Keratinocyte (primary cell): Measurements from ENCODE around the gene RGSL1. TPM values are rescaled to one million over a fixed set of nuclear protein-coding genes. Genes with fewer than 3 reads are reported as not detected.
A peak's percentile ranks its signal among the peaks of the same experiment; 100 is the strongest.

Experiments used
- DNase-seq: peaks from one replicate; pipeline ENCODE4 v3.0.0-alpha.2; 2011; ENCODE audit warnings: low read depth, missing footprints, low spot score
- FAIRE-seq: peaks from 2 replicates; lab custom pipeline; 2011; peaks lifted over from hg19 to GRCh38; lab: Jason Lieb, UNC
- H2AFZ ChIP-seq: 2 replicates; pipeline ENCODE4 v1.6.0; 2012; ENCODE audit warnings: low read length, control low read depth, inconsistent platforms; ENCODE audit not compliant: control insufficient read depth
- H3K27ac ChIP-seq: 2 replicates; pipeline ENCODE4 v1.5.1; 2011; ENCODE audit warnings: low read length; ENCODE audit not compliant: control insufficient read depth, insufficient read depth
- H3K27me3 ChIP-seq: 3 replicates; pipeline ENCODE4 v1.6.0; 2011; ENCODE audit warnings: low read length; ENCODE audit not compliant: control insufficient read depth, insufficient read depth; ENCODE audit errors: extremely low read depth
- H3K36me3 ChIP-seq, 2 experiments: 2 replicates in 1 of 2; 3 replicates in 1 of 2; pipeline ENCODE4 v1.5.1; 2011; ENCODE audit warnings: low read length in 2 of 2, mild to moderate bottlenecking in 1 of 2; ENCODE audit not compliant: control insufficient read depth in 2 of 2, insufficient read depth in 2 of 2; ENCODE audit errors: extremely low read depth in 1 of 2
- H3K4me1 ChIP-seq: 3 replicates; pipeline ENCODE4 v1.5.1; 2011; ENCODE audit warnings: low read length; ENCODE audit not compliant: control insufficient read depth, insufficient read depth; ENCODE audit errors: extremely low read depth
- H3K4me2 ChIP-seq: 3 replicates; pipeline ENCODE4 v1.6.0; 2011; ENCODE audit warnings: low read depth, low read length; ENCODE audit not compliant: control insufficient read depth, insufficient read depth; ENCODE audit errors: extremely low read depth
- H3K4me3 ChIP-seq, 3 experiments: fragments of 200-600 bp in 1 of 3; sonication (generic) in 1 of 3; 2 replicates in 2 of 3; 3 replicates in 1 of 3; pipeline ENCODE4 v1.5.1; 2011 to 2016; ENCODE audit warnings: low read length in 3 of 3, mild to moderate bottlenecking in 3 of 3, control low read depth in 2 of 3, inconsistent platforms in 1 of 3, low read depth in 1 of 3, mixed read lengths in 1 of 3, mixed run types in 1 of 3, moderate library complexity in 1 of 3; ENCODE audit not compliant: control insufficient read depth in 2 of 3, insufficient read depth in 2 of 3; ENCODE audit errors: extremely low read depth in 1 of 3
- H3K79me2 ChIP-seq: 2 replicates; pipeline ENCODE4 v1.6.0; 2012; ENCODE audit warnings: low read length; ENCODE audit not compliant: control insufficient read depth, insufficient read depth
- H3K9ac ChIP-seq: 3 replicates; pipeline ENCODE4 v1.6.0; 2011; ENCODE audit warnings: low read length; ENCODE audit not compliant: control insufficient read depth, insufficient read depth; ENCODE audit errors: extremely low read depth
- H3K9me1 ChIP-seq: 3 replicates; pipeline ENCODE4 v1.6.0; 2011; ENCODE audit warnings: low read length; ENCODE audit not compliant: control insufficient read depth, insufficient read depth; ENCODE audit errors: extremely low read depth
- H3K9me3 ChIP-seq: 2 replicates; pipeline ENCODE4 v1.5.1; 2012; ENCODE audit warnings: low read depth, low read length; ENCODE audit not compliant: control insufficient read depth
- H4K20me1 ChIP-seq: 3 replicates; pipeline ENCODE4 v1.6.0; 2011; ENCODE audit warnings: low read length; ENCODE audit not compliant: control insufficient read depth, insufficient read depth; ENCODE audit errors: extremely low read depth
- CTCF ChIP-seq, 3 experiments: IDR thresholded peaks in 1 of 3; conservative IDR thresholded peaks in 1 of 3; optimal IDR thresholded peaks in 1 of 3; 2 replicates in 2 of 3; 3 replicates in 1 of 3; pipeline versions ENCODE3 to v1.5.1; 2011; ENCODE audit warnings: low read length in 3 of 3, mild to moderate bottlenecking in 3 of 3, moderate library complexity in 2 of 3, control low read depth in 1 of 3, inconsistent platforms in 1 of 3; ENCODE audit not compliant: insufficient read depth in 2 of 3; ENCODE audit errors: extremely low read depth in 1 of 3
- EZH2 ChIP-seq: IDR thresholded peaks from one replicate; pipeline ENCODE4 v1.6.1; 2012; ENCODE audit warnings: inconsistent platforms, mild to moderate bottlenecking, low read length, moderate library complexity
- dilution Hi-C: fragments of 300-500 bp; cut with MboI; formaldehyde crosslinking; loops from one replicate; pipeline ENCODE4 v1.7.0; 2020; ENCODE audit warnings: low sequenced_read_pairs; ENCODE audit not compliant: extremely low pct_ligation_motif_present
- polyA plus RNA-seq, 5 experiments: library from polyadenylated mRNA; depleted of rRNA in 3 of 5; stranded (reverse) in 3 of 5; stranded (forward) in 1 of 5; unstranded in 1 of 5; fragments of >200 nt; gene quantifications; 1 replicate in 1 of 5; 2 replicates in 3 of 5; 3 replicates in 1 of 5; pipeline versions ENCODE4 v1.2.1 to v1.2.3, GENCODE V29; 2011 to 2012; ENCODE audit warnings: missing spikeins in 2 of 5, low read depth in 1 of 5, low replicate concordance in 1 of 5

Gene RGSL1
- polyA plus RNA-seq, 1 donor (not counting 4 experiments of a cell fraction or from before 2014, with no cell fraction given), result not detected

GRCh38 chr1:182404781-182405180, 45.2 kb upstream of the RGSL1 start:
- no peak overlapping the region for H3K4me3 ChIP-seq
- no peaks in the 10 kb centered on the region for H3K9me1 ChIP-seq
- peaks cover 4% of the 10 kb centered on the region for H3K9me3 ChIP-seq
- dilution Hi-C loops, result no loop called here
- H4K20me1 ChIP-seq, result no peaks in the 10 kb centered on the region
- DNase-seq (no peak), FAIRE-seq (no peak)
- H3K27me3 ChIP-seq, result no peaks in the 10 kb centered on the region
- H3K27ac ChIP-seq, result no peak overlapping the region
- no peaks in the 10 kb centered on the region for H3K79me2 ChIP-seq
- no peak overlapping the region for H3K9ac ChIP-seq
- H3K4me2 ChIP-seq, result no peak overlapping the region
- TF ChIP-seq EZH2 (no peak), CTCF (optimal IDR thresholded peaks at IDR 0.05 in 1 of 3, IDR thresholded peaks at IDR 0.05 in 1 of 3, conservative IDR thresholded peaks at IDR 0.05 in 1 of 3; ENCODE audit: extremely low read depth in 1 of 3, insufficient read depth in 2 of 3, low read length in 3 of 3) (peak in 2 of 3 experiments; percentile 6 to 11)
- H2AFZ ChIP-seq, result no peak overlapping the region
- H3K4me1 ChIP-seq, result no peaks in the 10 kb centered on the region
- no peaks in the 10 kb centered on the region for H3K36me3 ChIP-seq

- Histone ChIP-seq H3K36me3 (no peaks in the 10 kb centered on the region), H3K4me3 (no peak overlapping the region), H3K27me3 (no peaks in the 10 kb centered on the region), H4K20me1 (no peaks in the 10 kb centered on the region), H3K27ac (no peak overlapping the region), H3K9ac (no peak overlapping the region), H2AFZ (no peak overlapping the region), H3K9me3 (peaks cover 4% of the 10 kb centered on the region), H3K79me2 (no peaks in the 10 kb centered on the region), H3K9me1 (no peaks in the 10 kb centered on the region), H3K4me2 (no peak overlapping the region), H3K4me1 (no peaks in the 10 kb centered on the region)
- no peak for DNase-seq
- no peak for TF ChIP-seq EZH2
- no peak for TF ChIP-seq CTCF (optimal IDR thresholded peaks at IDR 0.05 in 1 of 3, IDR thresholded peaks at IDR 0.05 in 1 of 3, conservative IDR thresholded peaks at IDR 0.05 in 1 of 3; ENCODE audit: extremely low read depth in 1 of 3, insufficient read depth in 2 of 3, low read length in 3 of 3)
- dilution Hi-C loops, result no loop called here
- FAIRE-seq, result no peak
These were observed 44.4 kb upstream of the RGSL1 start for GRCh38 chr1:182405578-182405977.
